HG03095 (cell line): Measurements from ENCODE around the gene CDH4.

Experiments used
- ATAC-seq: cut with Tn5 transposase; IDR thresholded peaks from one replicate; pipeline ENCODE4 v1.9.1; 2021; ENCODE audit warnings: moderate library complexity; ENCODE audit not compliant: unreplicated experiment

CDH4 gene

GRCh38 chr20:61251529-61252393, at the start of gene CDH4:
TSS of gene CDH4 (plus strand) at chr20:61252261.
- no peak for ATAC-seq

GRCh38 chr20:61203320-61203719, 48.7 kb upstream of the CDH4 start:
- no peak for ATAC-seq

GRCh38 chr20:61204206-61204605, 47.9 kb upstream of the CDH4 start:
- ATAC-seq: no peak

- ATAC-seq: no peak
These were observed 46.3 kb upstream of the CDH4 start for GRCh38 chr20:61205769-61206168.

GRCh38 chr20:61210862-61211261, 41.2 kb upstream of the CDH4 start:
- ATAC-seq: no peak

- ATAC-seq: no peak
These were observed 34.2 kb upstream of the CDH4 start for GRCh38 chr20:61217848-61218247.

- no peak for ATAC-seq
These were observed 33.0 kb upstream of the CDH4 start for GRCh38 chr20:61219021-61219431.

- ATAC-seq: no peak
These were observed 31.9 kb upstream of the CDH4 start for GRCh38 chr20:61220131-61220530.

- ATAC-seq: no peak
These were observed 31.3 kb upstream of the CDH4 start for GRCh38 chr20:61220626-61221325.

GRCh38 chr20:61222699-61223098, 29.4 kb upstream of the CDH4 start:
- ATAC-seq: no peak

GRCh38 chr20:61223121-61223520, 28.9 kb upstream of the CDH4 start:
- no peak for ATAC-seq

- no peak for ATAC-seq
These were observed 21.9 kb upstream of the CDH4 start for GRCh38 chr20:61230166-61230565.

- no peak for ATAC-seq
These were observed 18.5 kb upstream of the CDH4 start for GRCh38 chr20:61233590-61233989.

GRCh38 chr20:61234224-61234890, 17.7 kb upstream of the CDH4 start:
- no peak for ATAC-seq

GRCh38 chr20:61236713-61237112, 15.3 kb upstream of the CDH4 start:
- no peak for ATAC-seq

- no peak for ATAC-seq
These were observed 13.2 kb upstream of the CDH4 start for GRCh38 chr20:61238813-61239212.

GRCh38 chr20:61240814-61241213, 11.2 kb upstream of the CDH4 start:
- ATAC-seq: no peak

- ATAC-seq: no peak
These were observed 7.8 kb upstream of the CDH4 start for GRCh38 chr20:61244213-61244612.

GRCh38 chr20:61246269-61246668, 5.8 kb upstream of the CDH4 start:
- ATAC-seq: no peak

GRCh38 chr20:61249626-61250025, 2.4 kb upstream of the CDH4 start:
- ATAC-seq: no peak

- ATAC-seq: no peak
These were observed 671 bp downstream of the CDH4 start for GRCh38 chr20:61252601-61253263.
